Ascending aorta (tissue), 2 donors: Measurements from ENCODE around the gene PHLDB3. TPM values are rescaled to one million over a fixed set of nuclear protein-coding genes. Genes with fewer than 3 reads are reported as not detected.

ENCODE experiments used
- DNase-seq, 2 donors: peaks; one replicate each; pipeline ENCODE4 v3.0.0-alpha.2; 2019; ENCODE audit warnings: low spot score in 2 of 2
- H3K27ac ChIP-seq, 2 donors: fragments of 200-600 bp; sonication (generic); one replicate each; pipeline ENCODE4 v1.5.1; 2016 to 2017; ENCODE audit warnings: mild to moderate bottlenecking in 1 of 2
- H3K27me3 ChIP-seq: fragments of 200-600 bp; sonication (generic); one replicate; pipeline ENCODE4 v1.5.1; 2017
- H3K36me3 ChIP-seq, 2 donors: fragments of 200-600 bp; sonication (generic); one replicate each; pipeline ENCODE4 v1.5.1; 2016
- H3K4me1 ChIP-seq, 2 donors: fragments of 200-600 bp; sonication (generic); one replicate each; pipeline ENCODE4 v1.5.1; 2016 to 2017; ENCODE audit warnings: mild to moderate bottlenecking in 1 of 2
- H3K4me3 ChIP-seq, 2 donors: fragments of 200-600 bp; sonication (generic); one replicate each; pipeline ENCODE4 v1.5.1; 2016 to 2017; ENCODE audit warnings: mild to moderate bottlenecking in 1 of 2
- H3K9me3 ChIP-seq, 2 donors: fragments of 200-600 bp; sonication (generic); one replicate each; pipeline ENCODE4 v1.5.1; 2016
- intact Hi-C: fragments of 100-400 bp; cut with DNase I; formaldehyde crosslinking; loops from one replicate; pipeline ENCODE4 v1.15.1; 2023
- total RNA-seq: library from RNA; depleted of rRNA; stranded (reverse); fragments of >200 nt; gene quantifications from one replicate; pipeline ENCODE4 v1.1.0, GENCODE V29; 2016
- TF ChIP-seq, protein P1 (sequence below), 3 experiments: fragments of 200-600 bp in 2 of 3; fragments of 450-650 bp in 1 of 3; sonication (generic) in 2 of 3; IDR thresholded peaks; one replicate each; pipeline ENCODE4 v1.5.1; 2016 to 2019; ENCODE audit warnings: antibody characterized with exemption in 3 of 3, mild to moderate bottlenecking in 1 of 3, moderate library complexity in 1 of 3

The PHLDB3 gene
- total RNA-seq, 1 donor from 2014 or later, result 1.8 TPM

DNA sequence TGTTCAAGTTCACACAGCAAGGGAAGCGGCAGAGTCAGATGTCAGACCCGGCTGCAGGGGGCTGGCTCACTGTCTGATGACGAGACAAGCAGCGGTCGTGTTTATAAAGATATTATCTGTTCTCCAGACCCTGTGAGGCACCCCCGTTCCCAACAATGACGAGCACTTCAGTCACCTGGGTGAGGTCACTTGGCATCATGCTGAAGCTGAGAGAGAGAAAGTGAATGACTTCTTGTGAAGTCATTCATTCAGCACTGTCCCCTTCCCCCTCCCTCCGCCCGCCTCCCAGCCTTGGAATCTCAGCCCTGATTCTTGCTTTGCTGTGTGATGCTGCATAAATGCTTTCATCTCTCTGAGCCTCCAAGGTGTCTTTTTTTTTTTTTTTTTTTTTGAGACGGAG, 34.3 kb downstream of the PHLDB3 start:
- Histone ChIP-seq H3K27me3 (no peaks in the 10 kb centered on the region), H3K9me3 (no peaks in the 10 kb centered on the region), H3K4me1 (peaks cover 0 to 4% of the 10 kb centered on the region in 2 donors), H3K36me3 (no peaks in the 10 kb centered on the region), H3K27ac (no peak overlapping the region), H3K4me3 (no peak overlapping the region)
- TF ChIP-seq, protein P1, sequence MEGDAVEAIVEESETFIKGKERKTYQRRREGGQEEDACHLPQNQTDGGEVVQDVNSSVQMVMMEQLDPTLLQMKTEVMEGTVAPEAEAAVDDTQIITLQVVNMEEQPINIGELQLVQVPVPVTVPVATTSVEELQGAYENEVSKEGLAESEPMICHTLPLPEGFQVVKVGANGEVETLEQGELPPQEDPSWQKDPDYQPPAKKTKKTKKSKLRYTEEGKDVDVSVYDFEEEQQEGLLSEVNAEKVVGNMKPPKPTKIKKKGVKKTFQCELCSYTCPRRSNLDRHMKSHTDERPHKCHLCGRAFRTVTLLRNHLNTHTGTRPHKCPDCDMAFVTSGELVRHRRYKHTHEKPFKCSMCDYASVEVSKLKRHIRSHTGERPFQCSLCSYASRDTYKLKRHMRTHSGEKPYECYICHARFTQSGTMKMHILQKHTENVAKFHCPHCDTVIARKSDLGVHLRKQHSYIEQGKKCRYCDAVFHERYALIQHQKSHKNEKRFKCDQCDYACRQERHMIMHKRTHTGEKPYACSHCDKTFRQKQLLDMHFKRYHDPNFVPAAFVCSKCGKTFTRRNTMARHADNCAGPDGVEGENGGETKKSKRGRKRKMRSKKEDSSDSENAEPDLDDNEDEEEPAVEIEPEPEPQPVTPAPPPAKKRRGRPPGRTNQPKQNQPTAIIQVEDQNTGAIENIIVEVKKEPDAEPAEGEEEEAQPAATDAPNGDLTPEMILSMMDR (IDR thresholded peaks at IDR 0.05), result no peak
- intact Hi-C loops, result no loop called here
- no peak for DNase-seq

DNA sequence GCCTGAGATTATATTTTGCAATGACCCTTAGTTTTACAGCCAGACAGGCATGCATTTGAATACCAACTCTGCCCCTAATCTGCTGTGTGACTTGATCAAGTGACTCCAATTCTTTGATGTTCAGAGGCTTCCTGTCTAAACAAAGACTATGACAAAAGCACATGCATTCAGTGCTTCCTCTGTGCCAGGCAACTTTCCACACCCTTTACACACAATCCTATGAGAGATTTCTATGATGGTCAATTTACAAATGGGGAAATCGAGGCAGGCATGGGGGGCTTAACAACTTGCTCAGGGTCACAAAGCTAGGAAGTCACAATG, 35.4 kb downstream of the PHLDB3 start:
- intact Hi-C loops, result no loop called here

DNA sequence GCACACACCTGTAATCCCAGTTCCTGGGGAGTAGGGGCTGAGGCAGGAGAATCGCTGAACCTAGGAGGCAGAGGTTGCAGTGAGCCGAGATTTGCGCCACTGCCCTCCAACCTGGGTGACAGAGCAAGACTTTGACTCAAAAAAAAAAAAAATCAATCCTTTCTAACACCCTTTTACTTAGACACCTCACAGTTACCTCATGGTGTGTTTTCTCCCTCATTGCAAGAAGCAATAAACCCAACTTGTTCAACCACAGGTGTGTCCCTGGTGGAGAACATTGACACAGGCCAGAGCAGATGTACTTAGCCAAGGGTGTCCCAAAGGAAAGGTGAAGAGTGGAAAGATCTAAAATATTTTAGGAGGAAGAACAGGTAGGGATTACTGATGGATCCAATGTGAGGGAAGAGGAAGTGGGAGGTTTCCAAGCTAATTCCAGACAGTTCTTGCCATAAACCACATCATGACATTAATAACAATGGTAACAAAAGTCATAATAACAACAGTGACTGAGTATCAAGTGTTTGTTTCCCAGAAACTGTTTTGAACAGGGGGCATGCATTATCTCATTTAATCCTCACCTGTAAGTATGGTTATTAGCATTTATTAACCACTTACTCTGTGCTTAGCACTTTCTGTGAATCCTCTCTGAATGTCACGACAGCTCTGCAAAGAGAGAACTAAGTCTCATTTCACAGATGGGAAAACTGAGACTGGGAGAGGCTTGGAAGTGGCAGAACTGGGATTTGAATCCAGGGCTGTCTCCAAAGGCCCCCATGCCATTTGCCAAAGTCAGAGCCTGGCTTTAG, 36.0 kb downstream of the PHLDB3 start:
- Histone ChIP-seq H3K36me3 (no peaks in the 10 kb centered on the region), H3K4me1 (peaks cover 0 to 4% of the 10 kb centered on the region in 2 donors), H3K9me3 (no peaks in the 10 kb centered on the region), H3K4me3 (no peak overlapping the region), H3K27me3 (no peaks in the 10 kb centered on the region), H3K27ac (no peak overlapping the region)
- no peak for DNase-seq
- TF ChIP-seq, protein P1 (IDR thresholded peaks at IDR 0.05), result no peak
- intact Hi-C loops, result no loop called here

More for the DNA sequence above, 35.4 kb downstream of the PHLDB3 start:
- peaks cover 0 to 4% of the 10 kb centered on the region in 2 donors for H3K4me1 ChIP-seq
- no peak overlapping the region for H3K4me3 ChIP-seq
- H3K9me3 ChIP-seq, result no peaks in the 10 kb centered on the region
- TF ChIP-seq, protein P1 (IDR thresholded peaks at IDR 0.05), result no peak
- no peak for DNase-seq
- H3K27ac ChIP-seq, result no peak overlapping the region
- no peaks in the 10 kb centered on the region for H3K27me3 ChIP-seq
- H3K36me3 ChIP-seq, result no peaks in the 10 kb centered on the region

DNA sequence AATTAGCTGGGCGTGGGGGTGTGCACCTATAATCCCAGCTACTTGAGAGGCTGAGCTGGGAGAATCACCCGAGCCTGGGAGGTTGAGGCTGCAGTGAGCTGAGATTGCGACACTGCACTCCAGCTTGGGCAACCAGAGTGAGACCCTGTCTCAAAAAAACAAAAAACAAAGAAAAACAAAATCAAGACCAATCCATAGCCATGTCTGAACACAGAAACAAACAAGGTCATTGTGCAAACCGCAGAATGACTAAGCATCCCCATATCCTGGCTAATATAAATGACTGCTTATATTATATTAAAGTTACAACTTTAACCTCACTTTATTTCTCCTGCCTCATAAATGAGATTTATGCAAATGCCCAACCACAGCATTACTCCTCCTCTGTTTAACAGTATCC, 36.8 kb downstream of the PHLDB3 start:
- Histone ChIP-seq H3K9me3 (no peaks in the 10 kb centered on the region), H3K27ac (no peak overlapping the region), H3K27me3 (no peaks in the 10 kb centered on the region), H3K36me3 (no peaks in the 10 kb centered on the region), H3K4me1 (peaks cover 0 to 8% of the 10 kb centered on the region in 2 donors), H3K4me3 (no peak overlapping the region)
- TF ChIP-seq, protein P1 (IDR thresholded peaks at IDR 0.05), result no peak
- DNase-seq, result no peak
- intact Hi-C loops, result no loop called here

DNA sequence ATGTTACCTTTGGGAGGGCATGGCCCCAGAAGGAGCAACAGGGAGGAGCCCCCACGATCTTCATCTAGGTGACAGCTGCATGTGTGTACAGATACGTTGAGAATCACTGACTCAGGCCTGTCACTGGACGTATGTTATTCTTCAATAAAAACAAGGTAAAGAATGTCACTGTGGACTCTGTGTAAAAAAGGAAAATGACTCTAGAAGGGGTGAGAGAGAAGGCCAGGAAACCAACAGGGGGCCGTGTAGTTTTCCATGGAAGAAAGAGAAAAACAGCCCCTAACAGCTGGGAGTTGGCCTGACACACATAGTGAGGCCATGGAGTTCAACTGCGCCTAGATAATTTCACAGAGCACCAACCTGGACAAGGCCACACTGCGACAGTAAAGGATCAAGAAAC, 37.3 kb downstream of the PHLDB3 start:
- no peaks in the 10 kb centered on the region for H3K9me3 ChIP-seq
- H3K27me3 ChIP-seq, result no peaks in the 10 kb centered on the region
- intact Hi-C loops, result no loop called here
- no peak for DNase-seq
- no peak overlapping the region for H3K4me3 ChIP-seq
- TF ChIP-seq, protein P1 (IDR thresholded peaks at IDR 0.05), result no peak
- peaks cover 0 to 8% of the 10 kb centered on the region in 2 donors for H3K4me1 ChIP-seq
- H3K36me3 ChIP-seq, result no peaks in the 10 kb centered on the region
- H3K27ac ChIP-seq, result no peak overlapping the region
